GM21447 (cell line): ENCODE results near the gene RPAP3.

ENCODE experiments used
- ATAC-seq: cut with Tn5 transposase; IDR thresholded peaks from one replicate; pipeline ENCODE4 v1.9.1; 2021; ENCODE audit not compliant: unreplicated experiment

RPAP3 gene

GRCh38 chr12:47722136-47722834, 16.5 kb upstream of the RPAP3 start:
- no peak for ATAC-seq

DNA sequence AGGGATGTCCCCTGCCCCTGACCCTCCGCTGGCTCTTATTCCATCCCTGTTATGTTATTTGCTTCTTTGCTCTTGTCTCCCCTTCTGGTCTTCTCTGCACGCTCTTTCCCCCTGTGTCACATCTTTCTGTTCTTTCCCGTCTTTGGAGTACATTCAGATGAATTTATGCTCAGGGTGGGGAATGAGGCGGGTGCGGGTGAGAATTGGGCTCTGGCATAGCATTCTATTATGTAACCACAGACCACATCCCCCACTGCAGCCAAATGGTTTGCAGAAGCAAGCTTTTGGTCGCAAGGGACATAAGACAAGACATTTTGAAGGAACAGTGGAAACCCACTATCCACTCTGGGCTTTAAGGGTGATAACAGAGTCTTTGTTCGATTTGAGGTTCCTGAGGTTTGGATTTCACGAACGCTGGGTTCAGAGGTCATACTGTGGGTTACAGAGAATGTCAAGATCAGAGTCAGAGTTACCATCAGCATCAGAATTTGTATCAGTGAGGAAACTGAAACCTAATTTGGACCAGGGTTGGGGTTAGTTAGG, 15.7 kb upstream of the RPAP3 start:
- no peak for ATAC-seq

DNA sequence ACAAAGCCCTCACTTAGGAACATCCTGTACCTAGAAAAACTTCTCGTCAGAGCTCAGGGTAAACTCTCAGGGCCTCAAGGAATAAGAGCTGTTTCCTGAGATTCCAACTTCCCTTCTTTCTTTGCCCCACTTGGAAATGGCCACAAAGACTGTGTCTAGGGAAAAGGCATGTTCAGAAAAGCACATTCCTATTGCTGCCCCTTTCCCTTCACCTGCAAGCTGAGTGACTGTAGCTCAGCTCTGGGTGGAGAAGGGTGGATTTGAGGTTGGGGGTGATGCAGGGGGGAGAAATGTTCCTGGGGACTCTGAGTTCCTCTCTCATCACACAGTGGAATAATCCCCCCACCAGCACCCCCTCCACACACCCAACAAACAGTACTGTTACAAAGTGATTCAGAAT, 12.7 kb upstream of the RPAP3 start:
- no peak for ATAC-seq

GRCh38 chr12:47717443-47718193, 11.8 kb upstream of the RPAP3 start:
- ATAC-seq: no peak

- ATAC-seq: no peak
These were observed 11.2 kb upstream of the RPAP3 start for GRCh38 chr12:47717046-47717442.

DNA sequence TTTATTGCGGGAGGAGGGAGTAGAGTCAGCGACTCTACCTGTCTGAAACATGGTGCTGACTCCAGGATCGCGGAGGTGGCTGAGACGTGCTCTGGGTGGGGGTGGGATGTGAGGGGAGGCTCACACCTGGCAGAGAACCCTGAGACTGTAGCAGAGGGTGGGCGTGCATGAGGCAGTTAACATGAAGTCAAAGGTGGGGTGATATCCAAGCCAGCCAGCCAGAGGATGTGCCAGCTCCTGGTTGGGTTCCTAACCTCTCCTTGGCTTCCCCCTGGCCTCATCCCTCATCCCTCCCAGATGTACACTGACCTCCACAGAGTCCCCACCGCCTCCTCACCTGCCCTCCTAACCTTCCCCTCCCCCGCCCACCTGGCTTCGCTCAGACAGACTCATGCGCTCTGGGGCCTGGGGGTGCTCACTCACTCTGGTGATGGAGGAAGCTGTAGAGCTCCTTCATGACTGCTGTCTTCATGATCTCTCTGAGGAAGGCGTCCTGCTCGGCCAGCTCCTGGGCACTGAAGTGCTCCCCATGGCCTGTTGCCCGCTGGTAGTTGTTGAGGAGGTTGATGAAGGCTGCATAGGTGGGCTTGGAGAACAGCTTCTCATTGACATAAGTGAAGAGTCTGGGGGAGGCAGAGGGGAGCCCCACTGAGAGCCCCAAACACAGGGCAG, 10.2 kb upstream of the RPAP3 start:
- ATAC-seq: no peak

- peak; percentile 69 for ATAC-seq
These were observed 9.6 kb upstream of the RPAP3 start for GRCh38 chr12:47715393-47715876.

DNA sequence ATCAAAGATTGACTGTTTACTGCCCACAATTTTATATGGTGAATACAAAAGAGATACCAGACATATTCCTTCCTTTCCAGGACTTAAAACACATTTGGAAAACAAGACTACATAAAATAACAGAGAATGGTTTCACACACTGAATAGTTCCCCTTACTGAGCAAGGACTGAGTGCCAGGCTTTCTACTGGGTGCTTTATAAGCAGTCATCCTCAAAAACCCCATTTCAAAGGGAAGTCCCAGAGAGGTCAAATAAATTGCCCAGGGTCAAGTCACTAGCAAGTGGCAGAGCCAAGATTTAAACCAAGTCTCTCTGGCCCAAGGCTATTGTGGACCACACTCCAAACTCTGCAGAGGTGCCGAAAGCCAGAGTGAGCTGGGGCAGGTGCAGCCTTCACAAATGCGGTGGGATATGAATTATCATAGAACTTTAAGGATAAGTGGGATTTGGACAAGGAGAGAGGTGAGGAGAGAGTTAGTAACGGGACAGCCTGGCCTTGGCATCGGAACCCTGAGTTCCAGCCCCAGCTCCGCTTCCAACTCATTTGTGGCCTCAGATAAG, 9.1 kb upstream of the RPAP3 start:
- ATAC-seq: peak; percentile 11

DNA sequence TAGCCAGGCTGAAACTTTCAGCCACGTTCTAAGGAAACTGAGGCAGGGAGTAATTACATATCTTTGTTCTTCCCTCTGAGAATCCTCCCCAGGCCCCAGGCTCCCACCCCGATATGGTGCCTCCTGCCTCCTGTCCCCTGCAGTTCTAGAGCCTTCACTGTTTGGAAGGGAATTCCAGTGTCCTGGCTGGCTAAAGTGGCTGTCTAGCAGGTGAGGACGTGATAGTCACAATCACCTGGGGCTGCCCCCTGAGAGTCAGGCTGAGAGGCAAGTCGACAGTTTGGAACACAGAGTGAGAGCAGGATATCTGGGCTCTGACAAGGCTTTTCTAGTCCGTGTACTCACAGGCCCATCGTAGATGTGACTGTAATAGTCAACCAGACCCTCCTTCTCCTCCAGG, 6.3 kb upstream of the RPAP3 start:
- no peak for ATAC-seq

- ATAC-seq: no peak
These were observed 5.6 kb upstream of the RPAP3 start for GRCh38 chr12:47711448-47711847.

DNA sequence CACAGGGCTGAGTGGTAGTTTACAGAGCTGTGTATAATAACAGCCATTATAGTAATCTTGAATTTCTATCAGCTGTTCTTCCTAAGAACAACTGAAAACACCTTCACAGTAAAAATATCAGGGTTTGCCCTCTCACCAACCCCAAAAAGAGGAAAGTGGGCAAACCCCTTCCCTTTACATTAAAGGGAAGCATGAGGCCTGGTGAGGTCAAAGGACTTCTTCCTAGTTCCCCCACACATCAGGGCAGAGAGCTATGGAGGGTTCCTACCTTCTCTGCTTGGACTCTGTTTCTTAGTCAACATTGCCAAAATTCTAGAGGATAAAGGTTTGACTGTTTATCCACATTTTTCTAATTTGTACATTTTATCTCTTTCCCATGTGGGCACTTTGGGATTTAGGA, 4.4 kb upstream of the RPAP3 start:
- ATAC-seq: no peak

- ATAC-seq: no peak
These were observed 3.8 kb upstream of the RPAP3 start for GRCh38 chr12:47709671-47710070.

- ATAC-seq: no peak
These were observed 3.4 kb upstream of the RPAP3 start for GRCh38 chr12:47709237-47709636.

GRCh38 chr12:47707905-47708543, 2.2 kb upstream of the RPAP3 start:
- no peak for ATAC-seq

DNA sequence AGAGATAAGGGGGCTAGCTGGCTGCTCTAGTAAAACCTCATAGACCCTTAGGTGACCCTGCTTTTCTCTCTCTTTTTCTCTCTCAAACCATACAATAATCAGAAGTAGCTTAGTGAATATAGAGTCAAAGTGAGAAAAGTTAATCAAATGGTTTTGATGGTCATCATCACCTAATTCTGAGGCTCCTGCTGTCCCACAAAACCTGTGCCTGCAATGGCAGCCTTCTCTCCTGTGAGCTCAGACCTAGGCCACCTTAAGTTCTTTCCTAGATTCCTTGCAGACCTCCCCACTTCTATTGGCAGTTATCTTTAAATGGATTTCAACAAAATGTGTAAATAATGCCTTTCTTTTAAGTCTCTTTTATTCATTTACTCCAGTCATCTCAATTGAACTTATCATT, 1.5 kb upstream of the RPAP3 start:
- ATAC-seq: no peak

- ATAC-seq: no peak
These were observed 633 bp downstream of the RPAP3 start for GRCh38 chr12:47705229-47705565.

DNA sequence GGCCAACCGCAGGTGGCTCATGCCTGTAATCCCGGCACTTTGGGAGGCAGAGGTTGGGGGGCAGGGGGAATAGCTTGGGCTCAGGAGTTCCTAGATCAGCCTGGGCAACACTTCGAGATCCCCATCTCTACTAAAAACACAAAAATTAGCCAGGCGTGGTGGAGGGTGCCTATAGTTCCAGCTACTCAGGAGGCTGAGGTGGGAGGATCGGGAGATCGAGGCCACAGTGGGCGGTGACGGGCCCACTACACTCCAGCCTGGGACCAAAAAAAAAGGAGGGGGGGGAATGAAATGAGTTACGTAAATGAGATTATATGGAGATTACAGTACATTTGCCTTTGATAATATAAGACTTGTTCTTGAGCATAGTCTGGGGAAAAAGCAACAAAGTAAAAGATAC, 1.1 kb downstream of the RPAP3 start:
- no peak for ATAC-seq

- ATAC-seq: no peak
These were observed 5.6 kb downstream of the RPAP3 start for GRCh38 chr12:47700263-47700662.

DNA sequence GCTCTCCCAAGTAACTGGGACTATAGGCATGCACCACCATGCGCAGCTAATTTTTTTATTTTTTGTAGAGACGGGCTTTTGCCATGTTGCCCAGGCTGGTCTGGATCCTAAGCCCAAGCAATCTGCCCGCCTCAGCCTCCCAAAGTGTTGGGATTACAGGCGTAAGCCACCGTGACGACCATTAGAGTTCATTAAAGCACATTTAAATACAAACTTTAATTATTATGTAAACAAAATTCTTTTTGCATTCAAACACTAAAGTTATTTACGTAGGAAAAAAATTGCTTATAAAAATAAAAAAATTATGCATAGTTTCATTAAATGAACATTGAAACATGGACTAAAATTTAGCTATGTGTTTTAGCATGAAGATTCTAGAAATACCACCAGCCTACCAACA, 7.2 kb downstream of the RPAP3 start:
- ATAC-seq: no peak

- no peak for ATAC-seq
These were observed 7.8 kb downstream of the RPAP3 start for GRCh38 chr12:47698055-47698454.

- ATAC-seq: no peak
These were observed 16.6 kb downstream of the RPAP3 start for GRCh38 chr12:47689215-47689614.
